Stimulated activated CD4-positive, alpha-beta T cell treated with anti-CD3 and anti-CD28 coated beads, Interleukin-4, amount 100 ng/mL, for 1 hour (primary cell): Measurements from ENCODE around the gene HSBP1.
A peak's percentile ranks its signal among the peaks of the same experiment; 100 is the strongest.

Experiments used
- DNase-seq: peaks from one replicate; pipeline ENCODE4 v3.0.0-alpha.2; 2020

HSBP1 gene

GRCh38 chr16:83804366-83804765 lies 3.4 kb upstream of the HSBP1 start:
- no peak for DNase-seq

GRCh38 chr16:83806036-83806435 lies 1.7 kb upstream of the HSBP1 start:
- DNase-seq, result no peak

GRCh38 chr16:83806731-83807130 lies 1.0 kb upstream of the HSBP1 start:
- no peak for DNase-seq

GRCh38 chr16:83807327-83807709 lies 460 bp upstream of the HSBP1 start:
- no peak for DNase-seq

GRCh38 chr16:83808573-83809014 lies 816 bp downstream of the HSBP1 start:
- no peak for DNase-seq

- DNase-seq, result no peak
These were observed 1.3 kb downstream of the HSBP1 start for GRCh38 chr16:83809092-83809491.

- DNase-seq, result no peak
These were observed 3.1 kb downstream of the HSBP1 start for GRCh38 chr16:83810901-83811300.

GRCh38 chr16:83813823-83814658 lies 6.3 kb downstream of the HSBP1 start:
- no peak for DNase-seq

- no peak for DNase-seq
These were observed 6.8 kb downstream of the HSBP1 start for GRCh38 chr16:83814659-83814985.

GRCh38 chr16:83817022-83817421 lies 9.2 kb downstream of the HSBP1 start:
- DNase-seq, result no peak

- no peak for DNase-seq
These were observed 10.5 kb downstream of the HSBP1 start for GRCh38 chr16:83818276-83818675.

GRCh38 chr16:83819361-83819760 lies 11.6 kb downstream of the HSBP1 start:
- DNase-seq, result no peak

- peak; percentile 80 for DNase-seq
These were observed 18.6 kb downstream of the HSBP1 start for GRCh38 chr16:83826146-83826913.

GRCh38 chr16:83830091-83830768 lies 22.5 kb downstream of the HSBP1 start:
- DNase-seq, result no peak

- DNase-seq, result no peak
These were observed 23.1 kb downstream of the HSBP1 start for GRCh38 chr16:83830769-83831455.

GRCh38 chr16:83831456-83831987 lies 23.7 kb downstream of the HSBP1 start:
- no peak for DNase-seq

GRCh38 chr16:83833921-83834320 lies 26.1 kb downstream of the HSBP1 start:
- no peak for DNase-seq

GRCh38 chr16:83835586-83836566 lies 28.1 kb downstream of the HSBP1 start:
- no peak for DNase-seq

GRCh38 chr16:83837566-83837965 lies 29.8 kb downstream of the HSBP1 start:
- no peak for DNase-seq

- no peak for DNase-seq
These were observed 30.4 kb downstream of the HSBP1 start for GRCh38 chr16:83838151-83838550.

GRCh38 chr16:83839561-83839960 lies 31.8 kb downstream of the HSBP1 start:
- no peak for DNase-seq
